PC-3 (cell line): ENCODE results near the gene SDC1.

Experiments used
- EZH2 ChIP-seq: fragments of 300-600 bp; sonication (generic); IDR thresholded peaks from one replicate; pipeline ENCODE4 v1.6.1; 2017; ENCODE audit warnings: antibody characterized with exemption, mild to moderate bottlenecking, low read length; ENCODE audit not compliant: unreplicated experiment
- TF ChIP-seq, protein P1 (sequence below): fragments of 300-600 bp; sonication (generic); conservative IDR thresholded peaks from 2 replicates; pipeline ENCODE4 v1.5.1; 2017; ENCODE audit warnings: antibody characterized with exemption, low read depth, mild to moderate bottlenecking, low read length

DNA sequence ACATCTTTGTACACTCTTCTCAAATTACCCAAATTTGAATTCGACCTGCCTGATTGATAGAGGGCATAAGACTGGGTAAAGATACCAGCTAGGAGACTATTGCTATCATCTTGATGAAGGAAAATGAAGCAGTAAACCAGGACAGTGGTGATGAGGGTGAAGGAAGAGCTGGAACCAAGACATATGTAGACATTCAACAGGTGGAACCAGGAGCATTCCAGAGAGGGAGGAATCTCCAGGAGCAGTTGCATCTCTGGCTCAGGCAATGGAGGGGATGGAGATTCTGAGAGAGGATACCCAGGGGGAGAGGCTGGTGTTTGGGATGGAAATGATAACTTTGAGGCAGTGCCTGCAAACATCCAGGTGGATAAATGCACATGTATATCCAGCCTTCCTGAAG, 41.6 kb downstream of the SDC1 start:
- TF ChIP-seq, protein P1, sequence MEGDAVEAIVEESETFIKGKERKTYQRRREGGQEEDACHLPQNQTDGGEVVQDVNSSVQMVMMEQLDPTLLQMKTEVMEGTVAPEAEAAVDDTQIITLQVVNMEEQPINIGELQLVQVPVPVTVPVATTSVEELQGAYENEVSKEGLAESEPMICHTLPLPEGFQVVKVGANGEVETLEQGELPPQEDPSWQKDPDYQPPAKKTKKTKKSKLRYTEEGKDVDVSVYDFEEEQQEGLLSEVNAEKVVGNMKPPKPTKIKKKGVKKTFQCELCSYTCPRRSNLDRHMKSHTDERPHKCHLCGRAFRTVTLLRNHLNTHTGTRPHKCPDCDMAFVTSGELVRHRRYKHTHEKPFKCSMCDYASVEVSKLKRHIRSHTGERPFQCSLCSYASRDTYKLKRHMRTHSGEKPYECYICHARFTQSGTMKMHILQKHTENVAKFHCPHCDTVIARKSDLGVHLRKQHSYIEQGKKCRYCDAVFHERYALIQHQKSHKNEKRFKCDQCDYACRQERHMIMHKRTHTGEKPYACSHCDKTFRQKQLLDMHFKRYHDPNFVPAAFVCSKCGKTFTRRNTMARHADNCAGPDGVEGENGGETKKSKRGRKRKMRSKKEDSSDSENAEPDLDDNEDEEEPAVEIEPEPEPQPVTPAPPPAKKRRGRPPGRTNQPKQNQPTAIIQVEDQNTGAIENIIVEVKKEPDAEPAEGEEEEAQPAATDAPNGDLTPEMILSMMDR: no peak
- no peak for TF ChIP-seq EZH2
